GM19025 (cell line): ENCODE data around the gene FGB.

Source experiments
- ATAC-seq: cut with Tn5 transposase; IDR thresholded peaks from one replicate; pipeline ENCODE4 v1.9.1; 2021; ENCODE audit warnings: mild to moderate bottlenecking, low read depth, moderate library complexity; ENCODE audit not compliant: unreplicated experiment

Gene FGB

DNA sequence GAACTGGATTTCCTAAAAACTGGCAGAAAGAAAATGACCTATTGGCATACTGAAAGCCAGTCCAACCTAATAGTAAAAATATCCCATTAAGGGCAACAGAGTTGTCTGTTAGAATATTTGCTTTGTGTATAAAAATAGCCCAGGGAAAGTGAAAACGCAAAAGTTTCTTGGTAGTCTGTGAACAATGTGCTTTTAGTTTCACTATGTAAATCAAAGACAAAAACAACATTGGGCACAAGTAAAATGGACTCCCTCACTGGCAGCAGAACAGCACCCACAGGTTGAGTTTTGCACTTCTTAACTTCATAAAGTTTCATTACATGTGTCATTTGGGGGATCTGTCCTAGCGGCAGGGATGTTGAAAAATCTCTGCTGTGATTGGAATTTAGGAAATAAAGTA lies 53.9 kb downstream of the FGB start:
- peak; percentile 90 for ATAC-seq

DNA sequence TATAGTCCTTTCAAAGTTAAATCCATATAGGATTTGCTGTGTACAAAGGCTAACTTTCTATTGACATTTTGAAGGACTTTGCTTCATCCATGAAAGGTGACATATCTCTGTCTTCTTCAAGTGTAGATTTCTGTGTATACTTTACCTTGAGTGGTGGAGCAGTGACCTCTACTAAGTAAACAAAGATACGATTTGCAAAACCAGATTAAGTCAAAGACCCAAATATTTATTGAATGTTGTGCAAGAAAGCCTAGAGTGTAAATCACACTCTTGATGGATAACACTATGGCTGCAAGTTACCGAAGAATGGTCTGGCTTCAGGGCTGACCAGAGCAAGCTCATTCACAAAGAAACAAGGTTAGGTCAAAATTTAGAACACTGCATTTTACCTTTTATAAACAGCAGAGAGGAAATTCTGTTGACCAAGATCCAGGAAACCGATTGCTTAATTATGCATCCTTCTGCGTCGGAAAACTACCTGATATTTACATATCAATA lies 55.1 kb downstream of the FGB start:
- no peak for ATAC-seq

DNA sequence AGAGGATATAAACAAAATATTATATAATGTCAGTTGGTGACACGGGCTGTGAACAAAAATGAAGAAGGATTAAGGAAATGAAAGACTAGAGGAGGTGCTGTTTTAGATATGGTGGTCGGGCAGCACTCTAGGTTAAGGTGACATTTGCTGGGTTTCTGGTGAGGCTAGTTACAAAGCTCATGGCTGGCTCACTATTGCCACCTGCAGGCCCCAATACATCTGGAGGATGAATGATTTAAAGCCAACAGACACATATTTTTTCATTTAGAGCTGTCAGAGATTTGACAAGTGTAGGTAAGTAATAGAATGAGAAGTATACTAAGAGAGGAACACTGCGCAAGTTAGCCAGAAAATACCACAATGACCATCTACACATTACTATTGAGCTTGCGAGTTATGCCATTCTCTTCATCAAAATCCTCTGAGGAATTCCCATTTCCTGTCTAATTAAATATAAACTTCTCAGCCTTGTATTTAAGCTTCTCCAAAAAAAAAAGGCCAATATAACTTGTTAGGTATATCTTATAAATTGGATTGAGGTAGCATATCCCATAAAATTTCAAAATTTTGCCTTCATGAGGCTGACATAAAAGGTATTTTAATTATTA lies 56.0 kb downstream of the FGB start:
- no peak for ATAC-seq

DNA sequence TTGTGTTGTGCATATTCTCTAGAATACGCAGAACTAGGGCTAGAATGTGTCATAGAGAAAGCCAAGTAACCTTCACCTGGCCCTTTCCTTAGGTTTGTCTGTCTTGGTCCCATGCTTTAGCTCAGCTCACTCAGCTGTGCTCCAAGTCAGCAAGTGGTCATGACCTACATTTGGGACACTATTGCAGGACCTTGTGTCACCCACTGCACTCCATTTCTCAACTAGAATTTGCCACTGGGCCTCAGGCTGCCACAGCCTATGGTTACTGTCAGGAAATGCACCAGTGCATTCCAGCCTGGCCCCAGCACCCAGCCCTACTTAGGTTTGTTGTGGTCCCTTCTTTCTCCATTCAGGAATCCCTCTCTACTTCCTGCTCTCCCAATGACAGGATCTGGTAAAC lies 57.3 kb downstream of the FGB start:
- no peak for ATAC-seq
